Stomach smooth muscle (tissue), 2 donors: ENCODE data around the gene MBNL1.
"Not testable (repeated sequence)": the region's sequence is repeated elsewhere in the genome, so short reads cannot be mapped to it uniquely, and the experiment has no call there.

ENCODE experiments used
- H3K27ac ChIP-seq: one replicate; pipeline ENCODE4 v1.7.0; 2013; ENCODE audit warnings: mild to moderate bottlenecking, low read length, inconsistent platforms
- H3K27me3 ChIP-seq, 2 donors: one replicate each; pipeline ENCODE4 v1.7.0; 2013; ENCODE audit warnings: low read length in 2 of 2; ENCODE audit not compliant: insufficient read depth in 2 of 2, control insufficient read depth in 1 of 2
- H3K36me3 ChIP-seq, 2 donors: one replicate each; pipeline ENCODE4 v1.7.0; 2013; ENCODE audit warnings: low read length in 2 of 2; ENCODE audit not compliant: control insufficient read depth in 2 of 2, insufficient read depth in 2 of 2
- H3K4me1 ChIP-seq: one replicate; pipeline ENCODE4 v1.7.0; 2013; ENCODE audit warnings: low read length; ENCODE audit not compliant: control insufficient read depth, insufficient read depth
- H3K4me3 ChIP-seq, 2 donors: one replicate each; pipeline ENCODE4 v1.7.0; 2013; ENCODE audit warnings: low read length in 2 of 2
- H3K9ac ChIP-seq, 2 donors: one replicate each; pipeline ENCODE4 v1.7.0; 2013; ENCODE audit warnings: low read length in 2 of 2, mild to moderate bottlenecking in 1 of 2
- H3K9me3 ChIP-seq, 2 donors: one replicate each; pipeline ENCODE4 v1.7.0; 2013; ENCODE audit warnings: low read length in 2 of 2; ENCODE audit not compliant: control insufficient read depth in 2 of 2
- donor health status: healthy.
- donor health status: Pancreatic carcinoma.

The MBNL1 gene

DNA sequence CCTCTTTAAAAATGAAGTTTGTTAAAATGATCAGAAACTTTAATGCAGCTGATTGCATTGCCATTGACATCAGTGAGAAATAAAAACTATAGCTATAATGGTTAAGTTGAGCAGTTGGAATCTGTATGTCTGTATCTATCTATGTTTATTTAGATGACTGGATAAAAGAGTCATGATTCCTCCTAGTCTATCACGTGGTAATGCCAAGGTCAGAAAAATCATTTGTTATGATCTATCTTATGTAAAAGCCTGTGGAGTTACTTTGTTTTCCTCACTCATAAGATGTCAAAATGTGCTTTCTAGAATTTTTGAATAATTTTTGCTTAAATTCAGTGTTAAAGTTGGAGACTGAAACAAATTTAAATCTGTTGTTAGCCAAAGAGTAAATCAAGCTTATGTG is 63.3 kb downstream of the MBNL1 start:
- Histone ChIP-seq H3K36me3 (peaks cover 0 to 3% of the 10 kb centered on the region in 2 donors), H3K9me3 (no peaks in the 10 kb centered on the region), H3K4me1 (peaks cover 6% of the 10 kb centered on the region), H3K4me3 (no peak overlapping the region), H3K27ac (no peak overlapping the region), H3K27me3 (no peaks in the 10 kb centered on the region), H3K9ac (no peak overlapping the region)

DNA sequence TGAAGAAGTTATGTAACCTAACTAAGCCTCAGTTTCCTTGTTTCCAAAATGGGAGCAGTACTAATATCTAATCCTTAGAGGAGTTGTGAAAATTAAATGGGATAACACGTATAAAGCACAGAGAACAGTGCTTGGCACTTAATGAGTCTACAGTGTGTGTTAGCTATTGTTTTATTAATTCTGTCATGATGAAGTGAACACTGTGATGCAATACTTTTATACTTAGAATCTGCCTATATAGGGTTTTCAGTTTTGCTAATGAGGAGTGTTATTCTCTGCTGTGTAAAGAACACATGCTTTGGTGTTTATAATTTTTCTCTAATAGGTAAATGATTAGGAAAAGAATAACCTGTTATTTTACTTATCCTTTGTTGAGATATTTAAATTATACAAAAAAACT is 65.2 kb downstream of the MBNL1 start:
- H3K27ac ChIP-seq = no peak overlapping the region
- H3K4me3 ChIP-seq = no peak overlapping the region
- H3K4me1 ChIP-seq = peaks cover 6% of the 10 kb centered on the region
- no peaks in the 10 kb centered on the region for H3K9me3 ChIP-seq
- H3K9ac ChIP-seq = no peak overlapping the region
- no peaks in the 10 kb centered on the region for H3K27me3 ChIP-seq
- peaks cover 0 to 3% of the 10 kb centered on the region in 2 donors for H3K36me3 ChIP-seq

DNA sequence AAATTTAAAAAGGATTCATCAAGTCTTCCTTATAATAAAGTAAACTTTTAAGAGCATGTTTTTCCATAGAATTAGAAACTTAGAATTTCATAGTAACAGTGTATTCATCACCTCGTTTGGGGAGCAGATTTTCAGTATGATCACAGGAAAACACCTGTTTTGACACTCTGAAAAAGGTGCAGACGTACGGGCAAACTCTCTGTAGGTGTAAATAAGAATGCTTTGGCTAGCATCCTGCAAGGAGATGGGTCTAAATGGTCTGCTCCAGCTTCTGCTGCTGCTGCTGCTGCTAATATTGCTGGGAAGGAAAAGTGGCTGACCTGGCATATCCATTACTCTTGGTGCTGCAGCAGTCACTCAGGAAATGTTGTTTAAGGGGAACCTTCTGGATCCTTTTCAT is 66.0 kb downstream of the MBNL1 start:
- H3K4me1 ChIP-seq = peaks cover 6% of the 10 kb centered on the region
- no peak overlapping the region for H3K9ac ChIP-seq
- H3K4me3 ChIP-seq = no peak overlapping the region
- H3K27ac ChIP-seq = no peak overlapping the region
- H3K36me3 ChIP-seq = peaks cover 0 to 3% of the 10 kb centered on the region in 2 donors
- no peaks in the 10 kb centered on the region for H3K9me3 ChIP-seq
- no peaks in the 10 kb centered on the region for H3K27me3 ChIP-seq

DNA sequence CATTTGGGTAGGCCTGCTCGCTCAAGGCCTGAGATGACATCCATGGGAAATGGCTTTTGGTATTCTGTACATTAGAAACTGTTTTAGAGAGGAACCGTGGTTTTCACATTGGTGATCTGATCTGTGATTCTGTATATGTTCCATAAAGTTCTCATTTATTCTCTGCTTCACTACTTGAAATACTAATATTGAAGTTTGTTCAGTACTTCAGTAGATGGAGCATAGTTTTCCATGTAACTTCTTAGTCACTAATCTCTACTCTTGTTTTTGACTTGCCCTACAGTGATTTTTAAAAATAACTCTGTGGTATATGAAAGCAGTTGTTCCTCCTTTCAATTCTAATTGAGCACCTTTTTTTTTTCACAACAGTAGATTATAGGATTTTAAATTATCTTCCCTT is 66.5 kb downstream of the MBNL1 start:
- no peaks in the 10 kb centered on the region for H3K9me3 ChIP-seq
- no peak overlapping the region for H3K27ac ChIP-seq
- H3K4me3 ChIP-seq = no peak overlapping the region
- H3K9ac ChIP-seq = no peak overlapping the region
- peaks cover 2% of the 10 kb centered on the region for H3K4me1 ChIP-seq
- H3K27me3 ChIP-seq = no peaks in the 10 kb centered on the region
- peaks cover 0 to 6% of the 10 kb centered on the region in 2 donors for H3K36me3 ChIP-seq

DNA sequence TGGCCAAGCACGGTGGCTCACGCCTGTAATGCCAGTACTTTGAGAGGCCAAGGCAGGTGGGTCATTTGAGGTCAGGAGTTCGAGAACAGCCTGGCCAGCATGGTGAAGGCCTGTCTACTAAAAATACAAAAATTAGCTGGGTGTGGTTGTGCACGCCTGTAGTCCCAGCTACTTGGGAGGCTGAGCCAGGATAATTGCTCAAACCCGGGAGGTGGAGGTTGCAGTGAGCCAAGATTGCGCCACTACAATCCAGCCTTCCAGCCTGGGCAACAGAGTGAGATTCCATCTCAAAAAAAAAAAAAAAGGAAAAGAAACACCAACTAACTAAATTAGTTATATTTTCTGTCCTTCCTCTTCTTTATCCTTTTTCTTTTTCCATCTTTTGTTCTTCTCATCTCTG is 68.6 kb downstream of the MBNL1 start:
- not testable (repeated sequence) for H3K9ac ChIP-seq, H3K27me3 ChIP-seq, H3K36me3 ChIP-seq, H3K4me3 ChIP-seq, H3K27ac ChIP-seq, H3K9me3 ChIP-seq, H3K4me1 ChIP-seq

DNA sequence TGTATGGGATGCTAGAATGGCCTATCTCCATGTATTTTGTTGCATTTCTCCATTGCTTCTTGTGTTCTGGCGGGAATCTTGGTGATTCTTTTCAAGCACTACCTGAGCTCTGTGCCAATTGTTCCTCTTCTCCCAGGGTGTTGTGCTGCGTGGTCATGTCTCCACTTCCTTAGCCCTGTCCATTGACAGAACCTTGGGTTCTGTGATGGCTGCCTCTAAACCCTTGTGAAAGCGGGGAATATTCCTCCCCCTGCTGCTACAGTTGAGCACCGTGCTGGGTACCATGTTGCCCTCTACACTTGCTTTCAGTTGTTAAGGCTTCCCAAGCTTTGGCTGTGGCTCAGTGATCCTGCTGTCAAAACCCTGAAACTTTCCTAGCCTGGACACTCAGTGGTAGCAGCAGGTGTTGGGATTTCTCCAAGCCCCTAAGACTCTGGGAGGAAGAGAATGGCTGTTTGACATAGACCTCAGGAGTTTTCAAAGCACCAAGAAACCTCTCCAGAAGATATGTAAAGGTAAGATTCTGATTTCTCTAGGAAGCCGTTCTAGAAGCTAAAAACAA is 69.5 kb downstream of the MBNL1 start:
- Histone ChIP-seq H3K27me3 (no peaks in the 10 kb centered on the region), H3K9me3 (no peaks in the 10 kb centered on the region), H3K9ac (no peak overlapping the region), H3K4me1 (peaks cover 4% of the 10 kb centered on the region), H3K27ac (no peak overlapping the region), H3K4me3 (peak overlapping the region in 1 of 2 donors; percentile 16), H3K36me3 (peaks cover 4 to 6% of the 10 kb centered on the region in 2 donors)

DNA sequence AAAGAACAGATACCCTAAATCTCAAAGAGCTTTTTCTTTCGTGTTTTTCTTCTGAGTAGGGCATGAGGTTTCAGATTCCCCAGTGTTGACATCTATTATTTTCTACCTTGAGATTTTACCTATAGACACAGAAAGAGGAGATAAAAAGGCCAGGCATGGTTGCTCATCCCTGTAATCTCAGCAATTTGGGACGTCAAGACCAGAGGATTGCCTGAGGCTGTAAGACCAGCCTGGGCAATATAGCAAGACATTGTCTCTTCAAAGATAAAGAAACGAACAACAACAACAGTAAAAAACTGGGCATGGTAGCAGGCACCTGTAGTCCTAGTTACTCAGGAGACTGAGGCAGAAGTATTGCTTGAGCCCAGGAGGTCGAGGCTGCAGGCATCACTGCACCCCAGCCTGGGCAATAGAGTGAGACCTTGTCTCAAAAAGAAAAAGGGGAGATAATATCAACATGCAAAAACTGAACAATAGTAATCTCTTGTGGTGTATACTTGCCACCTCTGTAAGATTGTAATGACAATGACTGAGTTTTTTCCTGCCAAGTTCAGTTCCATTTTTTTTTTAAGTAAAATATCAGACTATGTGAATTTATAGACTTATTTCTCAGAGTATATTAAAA is 71.3 kb downstream of the MBNL1 start:
- Histone ChIP-seq H3K36me3 (peaks cover 6 to 7% of the 10 kb centered on the region in 2 donors), H3K9me3 (no peaks in the 10 kb centered on the region), H3K9ac (no peak overlapping the region), H3K27ac (no peak overlapping the region), H3K4me3 (no peak overlapping the region), H3K27me3 (no peaks in the 10 kb centered on the region), H3K4me1 (peaks cover 4% of the 10 kb centered on the region)

DNA sequence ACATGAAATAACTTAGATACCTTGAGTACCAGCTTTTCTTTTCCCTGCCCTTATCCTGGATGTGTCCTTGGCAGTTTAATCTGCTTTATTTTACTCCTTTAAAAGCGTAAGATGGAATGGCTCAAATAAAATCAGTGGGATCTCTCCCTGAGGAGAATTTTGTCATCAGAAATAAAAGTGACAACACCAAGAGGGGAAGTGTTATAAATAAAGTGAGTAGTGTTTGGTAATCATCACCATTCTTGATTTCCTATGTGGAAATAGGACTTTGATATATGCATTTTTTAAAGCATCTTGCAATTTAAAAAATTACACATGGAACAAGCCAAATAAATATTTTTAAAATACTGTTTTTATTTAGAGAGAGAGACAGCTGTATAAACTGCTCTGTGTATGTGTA is 76.5 kb downstream of the MBNL1 start:
- Histone ChIP-seq H3K4me1 (peaks cover 9% of the 10 kb centered on the region), H3K27ac (no peak overlapping the region)

DNA sequence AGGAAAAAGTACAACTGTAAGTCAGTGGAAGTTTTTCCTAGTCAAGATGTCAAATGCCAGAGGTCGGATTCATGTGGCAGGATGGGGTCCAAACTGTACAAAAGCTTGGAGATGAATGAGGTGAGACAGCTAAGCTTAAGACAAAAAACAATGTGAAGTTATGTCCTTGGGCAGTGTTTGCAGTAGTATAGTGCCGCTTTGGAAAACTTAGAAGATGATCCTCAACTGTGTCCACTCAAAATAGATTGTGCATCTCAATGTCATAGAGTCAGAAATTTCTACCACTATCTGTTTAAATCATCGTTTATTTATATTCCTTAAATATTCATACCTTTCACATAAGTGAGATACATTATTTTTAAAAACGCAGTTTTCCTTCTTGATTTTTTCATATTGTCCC is 77.3 kb downstream of the MBNL1 start:
- H3K9me3 ChIP-seq = no peaks in the 10 kb centered on the region
- H3K9ac ChIP-seq = no peak overlapping the region
- H3K4me3 ChIP-seq = no peak overlapping the region
- no peaks in the 10 kb centered on the region for H3K27me3 ChIP-seq
- peaks cover 0 to 3% of the 10 kb centered on the region in 2 donors for H3K36me3 ChIP-seq
- no peak overlapping the region for H3K27ac ChIP-seq
- H3K4me1 ChIP-seq = peaks cover 4% of the 10 kb centered on the region

More for the DNA sequence above, 76.5 kb downstream of the MBNL1 start:
- Histone ChIP-seq H3K27me3 (no peaks in the 10 kb centered on the region), H3K36me3 (peaks cover 0 to 7% of the 10 kb centered on the region in 2 donors), H3K4me3 (no peak overlapping the region), H3K9ac (no peak overlapping the region), H3K9me3 (no peaks in the 10 kb centered on the region)

DNA sequence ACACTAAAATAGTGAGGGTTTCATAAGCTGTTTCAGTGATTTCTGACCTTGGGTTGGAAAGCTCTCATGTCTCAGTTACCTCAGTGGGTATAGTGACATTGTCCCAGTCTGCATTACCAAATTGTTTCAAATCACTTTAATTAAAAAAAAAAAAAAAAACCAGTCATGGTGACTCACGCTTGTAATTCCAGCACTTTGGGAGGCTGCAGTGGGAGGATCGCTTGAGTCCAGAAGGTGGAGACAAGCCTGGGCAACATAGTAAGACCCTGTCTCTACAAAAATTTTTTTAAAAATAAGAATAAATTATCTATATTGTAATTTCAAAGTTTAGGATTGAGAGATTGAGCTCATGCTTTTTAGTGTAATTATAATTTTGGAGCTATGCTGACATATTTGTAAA is 78.0 kb downstream of the MBNL1 start:
- H3K27me3 ChIP-seq = no peaks in the 10 kb centered on the region
- peaks cover 4% of the 10 kb centered on the region for H3K4me1 ChIP-seq
- H3K4me3 ChIP-seq = no peak overlapping the region
- no peak overlapping the region for H3K27ac ChIP-seq
- no peaks in the 10 kb centered on the region for H3K9me3 ChIP-seq
- peaks cover 0 to 3% of the 10 kb centered on the region in 2 donors for H3K36me3 ChIP-seq
- no peak overlapping the region for H3K9ac ChIP-seq

DNA sequence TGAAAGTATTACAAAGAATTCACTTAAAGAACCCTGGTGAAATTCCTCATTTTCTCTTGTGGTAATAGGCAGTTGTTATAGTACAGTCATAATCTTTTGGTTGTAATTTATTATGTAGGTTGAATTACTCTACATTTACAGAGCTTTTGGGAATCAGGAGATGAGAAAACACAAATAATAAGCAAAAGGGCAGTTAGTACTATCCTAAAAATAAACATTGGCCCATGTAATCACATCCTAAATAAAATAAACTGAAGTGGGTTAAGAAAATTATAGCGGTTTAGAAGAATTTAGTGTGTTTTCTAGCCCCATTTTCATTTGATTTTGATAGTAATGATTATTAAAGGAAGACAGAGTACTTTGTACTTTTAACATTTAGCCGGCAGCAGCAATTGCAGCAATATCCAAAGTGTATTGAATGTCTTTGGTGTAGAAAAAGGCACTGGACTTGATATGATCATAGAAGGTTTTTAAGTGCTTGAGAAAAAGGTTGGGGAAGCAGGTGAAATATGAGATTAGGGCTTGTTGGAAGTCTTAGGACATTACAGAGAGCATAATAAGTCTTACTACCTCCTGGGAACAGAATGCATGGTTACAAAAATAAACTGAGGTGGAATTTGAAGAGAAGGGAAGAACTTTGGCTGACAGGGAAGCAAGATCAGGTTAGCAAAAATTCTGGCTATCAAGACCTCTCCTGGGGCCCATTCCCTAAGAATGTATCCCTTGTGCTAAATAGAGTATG is 79.9 kb downstream of the MBNL1 start:
- H3K4me1 ChIP-seq = peaks cover 4% of the 10 kb centered on the region
- no peak overlapping the region for H3K4me3 ChIP-seq
- no peaks in the 10 kb centered on the region for H3K9me3 ChIP-seq
- H3K27me3 ChIP-seq = no peaks in the 10 kb centered on the region
- no peak overlapping the region for H3K9ac ChIP-seq
- peaks cover 0 to 3% of the 10 kb centered on the region in 2 donors for H3K36me3 ChIP-seq
- no peak overlapping the region for H3K27ac ChIP-seq
